ENCODE results near the gene CDK3. TPM values are rescaled to one million over a fixed set of nuclear protein-coding genes. Genes with fewer than 3 reads are reported as not detected.

CDK3 gene
- total and polyA plus RNA-seq, 8 donors, result 1.9 to 34.7 (median 3.4) TPM

- ATAC-seq, result no peak
- intact Hi-C loops (cut with DNase I), result loop anchor here in 1 of 3 donors (5.0 kb wide), 1 partner anchor 264 kb away; no protein-coding TSS in a partner anchor
- H3K27ac ChIP-seq, result no peak overlapping the region
- no peaks in the 10 kb centered on the region for H3K9me3 ChIP-seq
- no peak for DNase-seq
- H3K4me3 ChIP-seq, result no peak overlapping the region
- TF ChIP-seq CTCF (IDR thresholded peaks at IDR 0.05), result no peak
- no peaks in the 10 kb centered on the region for H3K36me3 ChIP-seq
- WGBS, 2 donors, result 85% methylated on average over 11 of the region's 11 CpGs
- no peaks in the 10 kb centered on the region for H3K4me1 ChIP-seq
- H3K27me3 ChIP-seq, result no peaks in the 10 kb centered on the region
- no peak for FAIRE-seq
Observed at GRCh38 chr17:76018340-76018680, 17.7 kb downstream of the CDK3 start.

- Histone ChIP-seq H3K27me3 (no peaks in the 10 kb centered on the region), H3K36me3 (no peaks in the 10 kb centered on the region), H3K27ac (no peak overlapping the region), H3K4me3 (no peak overlapping the region), H3K9me3 (no peaks in the 10 kb centered on the region), H3K4me1 (no peaks in the 10 kb centered on the region)
- no peak for TF ChIP-seq CTCF (IDR thresholded peaks at IDR 0.05)
- ATAC-seq (no peak), DNase-seq (no peak), FAIRE-seq (no peak)
- intact Hi-C loops (cut with DNase I), result loop anchor here in 1 of 3 donors (5.0 kb wide), 1 partner anchor 264 kb away; no protein-coding TSS in a partner anchor
- WGBS, 2 donors, result 87 to 90% methylated on average over 13 of the region's 13 CpGs
Observed at GRCh38 chr17:76018801-76019200, 18.1 kb downstream of the CDK3 start.

- Histone ChIP-seq H3K36me3 (no peaks in the 10 kb centered on the region), H3K27ac (no peak overlapping the region), H3K4me1 (no peaks in the 10 kb centered on the region), H3K27me3 (no peaks in the 10 kb centered on the region), H3K4me3 (no peak overlapping the region), H3K9me3 (no peaks in the 10 kb centered on the region)
- intact Hi-C loops (cut with DNase I), result loop anchor here in 1 of 3 donors (5.0 kb wide), 1 partner anchor 262 kb away; no protein-coding TSS in a partner anchor
- TF ChIP-seq CTCF (IDR thresholded peaks at IDR 0.05), result no peak
- no peak for ATAC-seq
- peak; percentile 59 for FAIRE-seq
- DNase-seq, result no peak
- WGBS, 2 donors, result 91 to 93% methylated on average over 6 of the region's 6 CpGs
Observed at GRCh38 chr17:76019833-76020467, 19.3 kb downstream of the CDK3 start.

GRCh38 chr17:76022285-76022684, 21.6 kb downstream of the CDK3 start:
- WGBS, 2 donors, result 83 to 84% methylated on average over 24 of the region's 24 CpGs
- H3K36me3 ChIP-seq, result no peaks in the 10 kb centered on the region
- no peaks in the 10 kb centered on the region for H3K4me1 ChIP-seq
- no peak for TF ChIP-seq CTCF (IDR thresholded peaks at IDR 0.05)
- intact Hi-C loops (cut with DNase I), result no loop called here
- no peak overlapping the region for H3K27ac ChIP-seq
- no peaks in the 10 kb centered on the region for H3K9me3 ChIP-seq
- ATAC-seq (no peak), DNase-seq (peak in 1 of 6 donors; percentile 62), FAIRE-seq (no peak)
- H3K27me3 ChIP-seq, result no peaks in the 10 kb centered on the region
- no peak overlapping the region for H3K4me3 ChIP-seq
